ENCODE measurements around the gene BRF1. TPM values are rescaled to one million over a fixed set of nuclear protein-coding genes. Genes with fewer than 3 reads are reported as not detected.

Gene BRF1
- total and polyA plus RNA-seq, 8 donors: 13.6 to 50.2 (median 20.4) TPM

GRCh38 chr14:105323663-105324062 lies 22.9 kb upstream of the BRF1 start:
- no peak for ATAC-seq

GRCh38 chr14:105322791-105323556 lies 22.2 kb upstream of the BRF1 start:
- peak in 1 of 6 donors; percentile 59 for DNase-seq
- ATAC-seq: no peak
- Histone ChIP-seq H3K9me3 (no peaks in the 10 kb centered on the region), H3K4me3 (no peak overlapping the region), H3K27me3 (no peaks in the 10 kb centered on the region), H3K4me1 (peaks cover 0 to 3% (median 0%) of the 10 kb centered on the region in 3 donors), H3K36me3 (no peaks in the 10 kb centered on the region), H3K27ac (no peak overlapping the region)
- no peak for TF ChIP-seq CTCF (IDR thresholded peaks at IDR 0.05)
- WGBS, 2 donors: 85 to 87% methylated on average over 27 of the region's 27 CpGs
- FAIRE-seq: no peak
- intact Hi-C loops (cut with DNase I): no loop called here

More at GRCh38 chr14:105323663-105324062, 22.9 kb upstream of the BRF1 start:
- TF ChIP-seq CTCF (IDR thresholded peaks at IDR 0.05): no peak
- DNase-seq: no peak
- no peaks in the 10 kb centered on the region for H3K36me3 ChIP-seq
- H3K4me1 ChIP-seq: peaks cover 0 to 3% (median 0%) of the 10 kb centered on the region in 3 donors
- no peaks in the 10 kb centered on the region for H3K9me3 ChIP-seq
- FAIRE-seq: no peak
- H3K4me3 ChIP-seq: no peak overlapping the region
- WGBS, 2 donors: 89 to 92% methylated on average over 13 of the region's 13 CpGs
- no peak overlapping the region for H3K27ac ChIP-seq
- intact Hi-C loops (cut with DNase I): no loop called here
- no peaks in the 10 kb centered on the region for H3K27me3 ChIP-seq

GRCh38 chr14:105317546-105317945 lies 16.7 kb upstream of the BRF1 start:
- ATAC-seq: peak in 2 of 4 donors; percentile 11 to 16
- WGBS, 2 donors: 38 to 39% methylated on average over 11 of the region's 11 CpGs
- H3K27me3 ChIP-seq: no peaks in the 10 kb centered on the region
- peaks cover 0 to 13% (median 7%) of the 10 kb centered on the region in 3 donors for H3K4me1 ChIP-seq
- no peak for TF ChIP-seq CTCF (IDR thresholded peaks at IDR 0.05)
- peak overlapping the region in 3 of 4 donors; percentile 12 to 33 (median 31) for H3K27ac ChIP-seq
- intact Hi-C loops (cut with DNase I): no loop called here
- H3K9me3 ChIP-seq: no peaks in the 10 kb centered on the region
- peak in 2 of 6 donors; percentile 24 to 60 for DNase-seq
- no peaks in the 10 kb centered on the region for H3K36me3 ChIP-seq
- FAIRE-seq: no peak
- H3K4me3 ChIP-seq: no peak overlapping the region

- intact Hi-C loops (cut with DNase I): no loop called here
- H3K4me3 ChIP-seq: no peak overlapping the region
- H3K36me3 ChIP-seq: no peaks in the 10 kb centered on the region
- FAIRE-seq: no peak
- H3K27me3 ChIP-seq: no peaks in the 10 kb centered on the region
- peak overlapping the region in 3 of 4 donors; percentile 12 to 33 (median 31) for H3K27ac ChIP-seq
- no peaks in the 10 kb centered on the region for H3K9me3 ChIP-seq
- peak in 1 of 6 donors; percentile 30 for DNase-seq
- 55% methylated on average over 18 of the region's 18 CpGs for WGBS, 2 donors
- no peak for TF ChIP-seq CTCF (IDR thresholded peaks at IDR 0.05)
- peaks cover 0 to 13% (median 7%) of the 10 kb centered on the region in 3 donors for H3K4me1 ChIP-seq
- ATAC-seq: no peak
Observed at GRCh38 chr14:105316968-105317510, 16.2 kb upstream of the BRF1 start.

GRCh38 chr14:105316577-105316941 lies 15.8 kb upstream of the BRF1 start:
- peak overlapping the region in 1 of 4 donors; percentile 87 for H3K4me3 ChIP-seq
- DNase-seq (peak in 1 of 6 donors; percentile 64), FAIRE-seq (no peak), ATAC-seq (no peak)
- no peak overlapping the region for H3K27ac ChIP-seq
- no peaks in the 10 kb centered on the region for H3K27me3 ChIP-seq
- peaks cover 0 to 13% (median 7%) of the 10 kb centered on the region in 3 donors for H3K4me1 ChIP-seq
- intact Hi-C loops (cut with DNase I): no loop called here
- no peak for TF ChIP-seq CTCF (IDR thresholded peaks at IDR 0.05)
- WGBS, 2 donors: 75 to 78% methylated on average over 10 of the region's 10 CpGs
- no peaks in the 10 kb centered on the region for H3K9me3 ChIP-seq
- H3K36me3 ChIP-seq: no peaks in the 10 kb centered on the region

All from pancreas (tissue), 10 donors.